GM18508 (cell line): ENCODE measurements around the gene PLA2G4B.

Source experiments
- ATAC-seq: cut with Tn5 transposase; IDR thresholded peaks from one replicate; pipeline ENCODE4 v1.9.1; 2021; ENCODE audit warnings: moderate number of reproducible peaks; ENCODE audit not compliant: insufficient read depth, unreplicated experiment

Gene PLA2G4B

GRCh38 chr15:41866872-41867579, 28.4 kb downstream of the PLA2G4B start:
- ATAC-seq, result no peak

DNA sequence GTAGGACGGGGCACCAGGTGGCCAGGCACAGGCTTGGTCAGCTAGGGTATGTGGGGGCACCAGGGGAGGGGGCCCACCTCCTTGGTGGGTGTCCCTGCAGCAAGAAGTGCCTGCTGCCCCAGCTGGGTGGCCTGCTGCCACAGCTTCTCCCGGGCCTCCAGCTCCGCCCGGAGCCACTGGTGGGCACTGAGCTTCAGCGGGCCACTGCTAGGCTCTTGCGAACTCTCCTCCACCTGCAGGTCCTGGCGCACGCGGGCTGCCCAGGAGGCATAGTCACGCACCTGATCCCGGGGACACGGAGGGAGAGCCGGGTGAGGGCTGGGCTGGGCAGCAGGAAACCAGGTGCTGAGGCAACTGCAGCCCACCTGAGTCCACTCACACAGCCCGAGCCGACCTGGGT, 29.7 kb downstream of the PLA2G4B start:
- no peak for ATAC-seq

DNA sequence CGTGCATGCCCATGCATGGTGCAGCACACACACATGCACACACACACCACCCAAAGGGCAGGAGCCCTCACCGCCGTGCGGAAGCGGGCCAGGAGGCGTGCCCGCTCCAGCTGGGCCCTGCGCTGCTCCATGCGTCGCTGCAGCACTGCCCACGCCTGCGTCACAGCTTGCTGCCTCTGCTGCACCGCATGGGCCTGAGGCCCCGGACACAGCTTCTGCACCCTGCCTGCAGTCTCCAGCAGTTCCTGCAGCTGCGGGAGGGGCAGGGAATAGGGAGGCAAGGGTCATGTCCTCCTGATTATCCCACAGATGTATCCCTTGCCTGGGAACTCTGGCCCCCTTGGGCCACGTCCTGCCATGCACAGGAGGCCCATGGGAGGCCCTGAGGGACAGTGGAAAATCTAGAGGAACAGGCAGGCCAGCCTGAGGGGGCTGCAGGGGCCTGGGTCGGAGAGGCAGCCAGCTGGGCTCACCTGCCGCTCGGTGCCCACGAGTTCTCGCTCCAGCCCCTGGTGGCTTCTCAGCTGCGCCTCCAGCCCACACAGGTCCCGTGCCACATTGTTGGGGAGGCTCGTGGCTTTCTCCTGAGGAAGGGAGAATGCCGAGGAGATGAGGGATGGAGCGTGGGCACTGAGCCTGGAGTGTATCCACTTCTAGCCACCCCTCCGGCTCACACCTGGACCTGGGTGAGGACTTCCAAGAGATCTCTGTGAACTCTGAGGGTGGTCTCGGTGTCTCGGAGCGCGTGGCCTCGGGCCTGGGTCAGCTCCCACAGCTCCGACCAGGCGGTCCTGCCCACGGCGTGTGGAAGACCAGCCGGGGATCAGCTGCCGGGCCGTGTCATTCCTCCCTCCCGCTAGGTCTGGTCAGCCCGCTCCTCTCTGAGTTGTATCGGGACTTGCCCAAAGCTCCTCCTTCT, 31.4 kb downstream of the PLA2G4B start:
- ATAC-seq, result no peak

GRCh38 chr15:41870689-41871081, 32.0 kb downstream of the PLA2G4B start:
- no peak for ATAC-seq

- ATAC-seq, result no peak
These were observed 32.7 kb downstream of the PLA2G4B start for GRCh38 chr15:41871175-41871905.

DNA sequence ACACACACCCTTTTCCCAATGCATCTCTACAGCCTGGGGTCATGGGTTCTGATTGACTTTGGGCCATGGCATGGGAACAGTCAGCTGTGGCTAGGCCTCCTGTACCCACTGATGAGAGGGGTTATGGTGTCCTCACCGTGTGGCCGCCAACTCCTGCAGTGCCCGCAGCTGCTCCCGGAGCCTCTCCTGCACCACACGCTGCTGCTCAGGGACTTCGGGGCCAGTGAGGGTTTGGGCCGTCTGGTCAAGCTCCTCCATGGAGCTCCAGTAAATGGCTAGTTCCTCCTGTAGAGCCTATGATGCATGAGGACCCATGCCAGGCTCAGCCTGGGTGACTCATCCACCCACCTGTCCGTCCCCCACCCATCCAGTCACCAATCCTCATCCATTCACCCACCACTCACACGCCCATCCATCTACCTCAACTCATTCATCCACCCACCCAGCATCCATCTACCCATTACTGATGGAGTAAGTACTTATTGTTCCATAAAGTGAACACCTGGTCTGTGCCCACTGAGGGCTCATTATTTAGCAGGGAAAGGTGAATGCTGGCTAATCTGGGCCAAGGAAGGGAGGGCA, 33.6 kb downstream of the PLA2G4B start:
- no peak for ATAC-seq

- no peak for ATAC-seq
These were observed 35.1 kb downstream of the PLA2G4B start for GRCh38 chr15:41873711-41874110.

- no peak for ATAC-seq
These were observed 36.1 kb downstream of the PLA2G4B start for GRCh38 chr15:41874736-41875135.

GRCh38 chr15:41876007-41876406, 37.4 kb downstream of the PLA2G4B start:
- no peak for ATAC-seq

DNA sequence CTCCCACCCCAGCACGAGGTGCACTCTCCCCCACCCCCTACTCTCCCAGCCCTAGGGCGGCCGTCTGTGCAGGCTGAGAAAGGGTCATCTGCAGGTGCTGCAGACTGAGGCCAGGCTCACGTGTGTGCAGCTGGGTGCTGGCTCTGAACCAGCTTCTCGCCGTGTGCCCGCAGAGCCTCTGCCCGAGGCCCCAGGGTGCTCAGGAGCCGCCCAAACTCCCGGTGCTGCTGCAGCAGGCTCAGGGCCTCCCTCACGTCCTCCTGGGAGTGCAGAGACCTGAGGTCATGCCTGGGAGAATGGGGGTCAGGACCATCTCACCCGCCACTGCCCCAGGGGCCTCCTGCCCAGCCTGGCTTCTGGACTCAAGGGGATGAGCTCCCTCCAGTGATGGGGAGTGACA, 38.0 kb downstream of the PLA2G4B start:
- ATAC-seq, result no peak

- ATAC-seq, result no peak
These were observed 39.1 kb downstream of the PLA2G4B start for GRCh38 chr15:41877631-41878354.

DNA sequence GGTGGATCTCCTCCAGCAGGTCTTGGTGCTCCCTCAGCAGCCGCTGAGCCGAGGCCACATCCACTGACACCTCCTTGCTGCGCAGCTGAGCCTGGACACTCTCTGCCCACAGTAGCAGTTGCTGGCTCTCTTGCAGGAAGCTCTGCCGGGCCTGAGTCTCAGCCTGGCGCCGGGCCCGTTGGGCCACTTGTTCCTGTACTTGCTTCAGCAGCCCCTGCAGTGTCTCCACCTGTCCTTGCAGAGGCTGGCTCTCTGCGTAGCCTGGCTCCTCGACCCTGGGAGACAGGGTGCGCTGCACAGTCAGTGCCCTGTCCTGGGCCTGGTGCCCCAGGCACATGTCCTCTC, 39.7 kb downstream of the PLA2G4B start:
- ATAC-seq, result no peak

DNA sequence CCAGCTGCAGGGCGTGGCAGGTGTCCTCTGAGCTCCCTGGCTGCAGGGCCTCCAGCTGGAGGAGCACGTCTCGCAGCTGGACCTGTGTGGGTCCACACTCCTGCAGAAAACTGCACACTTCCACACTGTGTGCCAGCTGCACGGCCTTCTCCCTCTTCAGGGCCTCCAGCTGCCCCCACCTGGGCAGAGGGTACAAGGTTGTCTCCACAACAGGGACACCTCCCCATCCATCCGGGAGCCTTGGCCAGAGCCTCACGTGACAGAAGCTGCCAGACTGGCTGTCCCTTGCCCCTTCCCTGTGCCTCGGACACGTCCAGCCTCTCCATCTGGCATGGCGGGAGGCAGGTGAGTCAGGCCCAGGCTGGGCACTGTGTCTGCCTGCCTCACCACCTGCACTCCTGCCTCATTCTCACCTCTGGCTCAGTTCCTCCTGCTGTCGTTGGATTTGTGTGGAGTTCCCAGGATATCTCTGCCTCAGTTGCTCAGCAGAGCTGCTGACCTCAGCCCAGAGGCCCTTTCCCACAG, 40.7 kb downstream of the PLA2G4B start:
- ATAC-seq, result no peak

- ATAC-seq, result no peak
These were observed 41.7 kb downstream of the PLA2G4B start for GRCh38 chr15:41880156-41880877.

DNA sequence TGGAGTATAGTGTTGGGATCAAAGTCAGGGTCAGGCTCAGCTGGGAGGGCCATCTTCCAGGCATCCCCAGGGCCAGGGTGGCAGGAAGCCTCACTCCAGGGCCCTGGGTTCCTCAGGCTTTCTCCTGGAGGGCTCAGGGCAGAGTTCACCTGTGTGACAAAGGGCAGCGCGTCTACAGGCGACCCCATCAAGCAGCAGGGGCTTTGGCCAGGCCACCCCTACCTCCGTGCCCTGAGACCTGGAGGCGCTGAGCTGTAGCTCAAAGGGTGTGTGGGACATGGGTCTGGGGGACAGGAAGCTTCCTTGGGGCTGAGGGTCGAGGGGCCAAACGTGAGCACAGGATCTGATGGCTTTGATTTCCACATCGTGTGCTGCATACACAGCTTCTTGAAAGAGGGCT, 42.4 kb downstream of the PLA2G4B start:
- ATAC-seq, result no peak

DNA sequence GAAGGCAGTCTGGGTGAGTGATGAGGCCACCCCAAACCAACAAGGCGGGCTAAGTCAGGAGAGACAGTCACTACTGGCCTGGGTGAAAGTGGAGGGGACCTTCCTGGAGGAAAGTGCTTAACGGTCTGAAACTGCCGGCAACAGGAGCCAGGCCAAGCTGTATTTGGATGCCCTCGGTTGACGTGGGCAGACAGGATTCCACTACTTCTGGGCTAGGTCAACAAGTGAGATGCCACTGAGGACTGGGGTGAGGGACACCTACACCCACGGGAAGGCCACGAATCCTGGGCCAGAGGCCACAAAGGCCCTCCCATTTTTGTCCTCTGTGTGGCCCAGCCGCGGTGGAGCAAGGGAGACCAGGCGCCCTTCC, 42.9 kb downstream of the PLA2G4B start:
- ATAC-seq, result no peak

DNA sequence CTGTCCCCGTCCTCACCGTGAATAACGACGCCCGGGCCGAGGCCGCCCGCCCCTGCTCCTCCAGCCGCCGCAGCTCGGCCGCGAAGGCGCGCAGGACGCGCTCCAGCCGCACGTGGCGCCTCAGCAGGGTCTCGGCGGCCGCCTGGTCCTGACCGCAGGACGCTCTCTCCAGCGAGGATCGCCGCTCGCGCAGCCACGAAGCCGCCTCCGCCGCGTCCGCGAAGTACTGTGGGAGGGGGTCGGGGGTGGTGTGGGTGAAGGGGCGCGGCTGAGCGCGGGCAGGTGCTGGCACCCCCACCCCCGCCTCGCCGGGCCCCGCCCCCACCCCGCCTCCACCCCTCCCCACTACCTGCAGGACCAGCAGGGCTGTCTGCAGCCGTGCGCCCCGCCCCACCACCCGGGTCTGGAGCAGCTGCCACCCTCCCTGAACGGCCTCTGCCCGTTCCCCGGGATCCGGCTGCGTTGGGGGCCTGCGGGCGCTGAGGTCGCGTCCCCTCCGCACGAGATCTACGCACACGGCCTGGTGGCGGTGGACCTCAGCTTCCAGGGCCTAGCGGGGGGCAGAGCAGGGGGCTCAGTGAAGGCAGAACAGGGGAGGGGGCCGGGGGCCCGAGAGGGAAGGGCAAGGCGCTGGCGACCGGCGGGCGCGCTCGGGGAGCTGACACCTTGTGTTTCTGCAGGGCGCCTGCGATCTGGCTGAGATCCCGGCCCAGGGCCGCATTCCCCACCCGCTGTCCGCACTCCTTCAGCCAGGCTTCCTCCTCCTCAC, 43.5 kb downstream of the PLA2G4B start:
- no peak for ATAC-seq

DNA sequence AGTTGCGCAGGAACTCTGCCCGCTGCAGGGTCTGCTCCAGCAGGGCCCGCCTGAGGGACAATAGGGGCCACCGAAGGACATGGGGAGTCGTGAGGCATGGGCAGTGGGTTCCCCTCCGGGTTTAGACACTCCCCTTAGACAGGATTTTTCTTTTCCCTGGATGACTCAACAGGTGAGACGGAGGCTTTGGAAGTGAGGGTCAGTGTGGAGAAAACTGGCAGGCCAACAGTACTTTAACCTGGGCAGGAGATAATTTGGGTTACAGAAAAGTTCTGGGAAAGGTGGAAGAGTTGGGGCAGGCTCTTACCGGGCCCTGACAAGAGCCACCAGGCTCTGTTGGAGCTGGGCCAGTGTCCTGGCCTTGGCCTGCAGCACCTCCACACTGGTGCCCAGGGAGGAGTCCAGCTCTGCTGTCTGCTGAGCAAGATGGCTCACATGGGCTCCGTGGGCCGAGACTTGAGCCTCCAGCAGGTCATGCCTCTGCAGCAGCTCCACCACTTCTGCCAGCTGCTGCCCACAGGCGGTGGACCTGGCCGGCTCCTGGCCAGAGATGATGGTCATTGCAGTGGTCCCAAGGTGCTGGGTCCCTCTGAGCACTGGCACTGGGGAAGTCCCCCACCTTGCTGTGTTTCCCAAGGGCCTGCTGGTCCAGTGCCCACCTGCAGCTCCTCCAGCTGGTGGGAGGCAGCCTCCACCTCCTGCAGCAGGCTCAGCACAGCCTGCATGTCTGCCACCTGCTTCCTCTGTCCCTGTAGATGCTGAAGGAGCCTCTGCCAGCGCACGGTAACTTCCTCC, 44.2 kb downstream of the PLA2G4B start:
- ATAC-seq, result no peak
